Stimulated activated naive CD8-positive, alpha-beta T cell treated with anti-CD3 and anti-CD28 coated beads, Interleukin-15, amount 100 ng/mL, for 72 hours (primary cell): ENCODE measurements around the gene RUFY3.
"Not testable (repeated sequence)": the region's sequence is repeated elsewhere in the genome, so short reads cannot be mapped to it uniquely, and the experiment has no call there.

Experiments used
- ATAC-seq: fragments of 150-1000 bp; cut with Tn5 transposase; 2 replicates; pipeline ENCODE4 v1.10.0; 2021; ENCODE audit warnings: mild to moderate bottlenecking, moderate library complexity
- DNase-seq, 2 donors: peaks; one replicate each; pipeline ENCODE4 v3.0.0; 2021 to 2022
- H3K27ac Mint-ChIP-seq, 2 donors: one replicate each; pipeline ENCODE4 v1.8.0; 2022; ENCODE audit warnings: mild to moderate bottlenecking in 2 of 2, mixed read lengths in 2 of 2, moderate library complexity in 2 of 2
- H3K27me3 Mint-ChIP-seq: one replicate; pipeline ENCODE4 v1.8.0; 2022; ENCODE audit warnings: mixed read lengths
- H3K4me1 Mint-ChIP-seq: one replicate; pipeline ENCODE4 v1.8.0; 2022; ENCODE audit warnings: mild to moderate bottlenecking, mixed read lengths
- H3K4me3 Mint-ChIP-seq, 2 donors: one replicate each; pipeline ENCODE4 v1.8.0; 2022; ENCODE audit warnings: mild to moderate bottlenecking in 2 of 2, mixed read lengths in 2 of 2, moderate library complexity in 1 of 2
- H3K9me3 Mint-ChIP-seq, 2 donors: one replicate each; pipeline ENCODE4 v1.8.0; 2022; ENCODE audit warnings: mixed read lengths in 2 of 2

The RUFY3 gene

DNA sequence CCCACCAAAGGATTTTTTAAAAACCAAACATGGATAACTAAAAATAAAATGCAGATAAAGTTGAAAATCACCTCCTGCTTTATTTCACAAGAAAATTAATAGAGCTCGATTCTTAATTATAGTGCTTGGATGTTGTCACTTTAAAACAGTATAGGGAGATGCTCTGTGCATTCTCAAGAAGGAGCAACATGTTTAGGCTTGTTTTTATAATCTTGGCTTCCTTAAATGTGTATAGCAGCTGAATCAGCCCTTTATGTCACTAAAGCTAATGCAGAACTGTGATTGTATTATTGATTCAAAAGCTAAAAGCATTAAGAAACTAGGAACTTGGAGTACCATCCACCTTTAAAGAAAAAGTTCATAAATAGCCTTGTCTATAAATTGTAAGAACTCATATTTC lies 20.5 kb upstream of the RUFY3 start:
- no peak for ATAC-seq
- Mint-ChIP-seq H3K27me3 (no peaks in the 10 kb centered on the region), H3K4me3 (no peak overlapping the region), H3K4me1 (peaks cover 18% of the 10 kb centered on the region), H3K27ac (no peak overlapping the region), H3K9me3 (no peaks in the 10 kb centered on the region)
- DNase-seq: no peak

DNA sequence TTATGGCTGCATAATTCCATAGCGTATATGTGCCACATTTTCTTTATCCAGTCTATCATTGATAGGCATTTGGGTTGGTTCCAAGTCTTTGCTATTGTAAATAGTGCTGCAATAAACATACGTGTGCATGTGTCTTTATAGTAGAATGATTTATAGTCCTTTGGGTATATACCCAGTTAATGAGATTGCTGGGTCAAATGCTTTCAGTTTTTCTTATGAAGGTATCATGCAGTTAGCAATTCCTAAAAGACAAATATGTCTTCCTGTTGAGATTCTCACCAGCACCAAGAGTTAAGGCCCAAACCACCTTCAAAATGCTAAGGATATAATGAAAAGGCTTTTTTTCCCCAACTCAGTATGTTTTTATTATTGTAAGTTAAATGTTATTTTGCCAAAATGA lies 19.2 kb upstream of the RUFY3 start:
- peaks cover 23% of the 10 kb centered on the region for H3K4me1 Mint-ChIP-seq
- H3K4me3 Mint-ChIP-seq, ATAC-seq, H3K9me3 Mint-ChIP-seq, DNase-seq, H3K27ac Mint-ChIP-seq, H3K27me3 Mint-ChIP-seq: not testable (repeated sequence)

DNA sequence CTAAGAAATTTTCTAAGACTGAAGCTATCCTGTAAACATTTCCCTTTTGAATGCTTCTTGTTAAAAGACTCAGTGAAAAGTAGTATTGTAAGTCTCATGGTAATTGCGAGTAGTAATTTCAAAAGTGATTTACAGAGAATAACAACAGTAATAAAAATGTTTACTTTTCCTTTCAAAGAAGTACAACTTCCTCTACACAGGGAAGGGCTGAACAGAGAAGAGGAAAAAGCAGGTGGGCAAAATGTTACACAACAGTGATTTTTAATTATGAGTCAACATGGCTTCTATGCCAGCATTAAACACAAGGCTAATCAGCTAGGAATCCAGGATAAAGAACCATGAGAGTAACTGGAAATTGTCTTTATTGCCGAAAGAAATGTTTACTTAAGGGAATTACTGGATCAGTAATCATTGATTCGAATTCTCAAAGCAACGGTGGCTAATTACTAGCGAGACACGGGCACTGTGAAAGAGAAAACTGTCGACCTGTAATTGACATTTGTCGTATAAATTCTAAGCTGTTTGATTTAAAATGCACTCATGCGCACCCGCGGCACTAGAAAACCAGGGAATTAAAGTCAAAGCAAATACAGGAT lies 18.0 kb upstream of the RUFY3 start:
- Mint-ChIP-seq H3K9me3 (no peaks in the 10 kb centered on the region), H3K4me3 (peak overlapping the region; percentile 90 to 94), H3K27ac (peak overlapping the region; percentile 93), H3K27me3 (no peaks in the 10 kb centered on the region), H3K4me1 (peaks cover 23% of the 10 kb centered on the region)
- DNase-seq (no peak), ATAC-seq (no peak)

DNA sequence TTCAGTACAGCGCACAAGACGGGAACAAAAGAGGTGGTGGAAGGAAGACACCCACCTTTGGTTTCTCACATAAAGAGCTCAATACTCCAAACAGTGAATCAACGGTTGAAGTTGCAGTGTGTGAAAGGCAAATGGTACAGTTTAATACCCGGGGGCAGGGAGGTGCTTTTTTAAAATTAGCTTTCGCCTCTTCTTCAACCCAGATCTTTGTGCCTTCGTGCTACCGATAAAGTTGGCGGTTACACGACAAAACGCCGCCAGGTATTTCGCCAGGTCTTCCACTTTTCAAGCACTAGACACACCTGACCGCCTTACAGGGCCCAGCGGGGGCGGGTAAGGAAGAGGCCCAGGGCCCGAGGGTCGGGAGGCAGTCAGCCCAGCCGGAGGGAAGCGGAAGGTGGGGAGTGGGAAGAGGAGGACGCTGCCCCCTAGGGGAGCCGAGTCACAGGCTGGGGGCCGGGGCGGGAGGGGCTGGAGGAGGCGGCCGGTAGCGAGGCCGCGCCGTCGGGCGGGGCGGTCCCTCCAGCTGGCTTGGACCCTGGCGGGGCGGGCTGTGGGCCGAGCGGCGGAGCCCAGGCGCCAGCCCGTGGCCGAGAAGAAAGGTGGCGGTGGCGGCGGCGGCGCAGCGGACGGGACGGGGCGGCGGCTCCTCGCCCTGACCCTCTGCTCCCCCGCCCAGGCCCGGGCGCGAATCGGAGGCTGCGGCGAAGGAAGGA lies 17.4 kb upstream of the RUFY3 start:
- ATAC-seq (peak; percentile 70), DNase-seq (peak; percentile 61 to 63)
- Mint-ChIP-seq H3K4me1 (peaks cover 27% of the 10 kb centered on the region), H3K9me3 (no peaks in the 10 kb centered on the region), H3K27me3 (no peaks in the 10 kb centered on the region), H3K27ac (peak overlapping the region; percentile 93), H3K4me3 (peak overlapping the region; percentile 90 to 94)

DNA sequence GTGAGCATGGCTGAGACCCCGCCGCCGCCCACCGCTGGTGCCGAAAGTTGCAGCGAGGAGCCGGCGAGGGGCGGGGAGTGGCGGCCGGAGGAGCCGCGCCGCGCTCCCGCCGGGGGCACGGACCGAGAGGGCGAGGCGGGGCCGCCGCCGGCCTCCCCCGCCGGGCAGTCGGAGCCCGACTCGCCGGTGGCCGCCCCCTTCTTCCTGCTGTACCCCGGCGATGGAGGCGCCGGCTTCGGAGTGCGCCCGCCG lies 16.9 kb upstream of the RUFY3 start:
- peak overlapping the region in 1 of 2 donors; percentile 54 for H3K27ac Mint-ChIP-seq
- DNase-seq (no peak), ATAC-seq (no peak)
- no peaks in the 10 kb centered on the region for H3K27me3 Mint-ChIP-seq
- peak overlapping the region; percentile 90 to 94 for H3K4me3 Mint-ChIP-seq
- H3K9me3 Mint-ChIP-seq: no peaks in the 10 kb centered on the region
- H3K4me1 Mint-ChIP-seq: peaks cover 32% of the 10 kb centered on the region

DNA sequence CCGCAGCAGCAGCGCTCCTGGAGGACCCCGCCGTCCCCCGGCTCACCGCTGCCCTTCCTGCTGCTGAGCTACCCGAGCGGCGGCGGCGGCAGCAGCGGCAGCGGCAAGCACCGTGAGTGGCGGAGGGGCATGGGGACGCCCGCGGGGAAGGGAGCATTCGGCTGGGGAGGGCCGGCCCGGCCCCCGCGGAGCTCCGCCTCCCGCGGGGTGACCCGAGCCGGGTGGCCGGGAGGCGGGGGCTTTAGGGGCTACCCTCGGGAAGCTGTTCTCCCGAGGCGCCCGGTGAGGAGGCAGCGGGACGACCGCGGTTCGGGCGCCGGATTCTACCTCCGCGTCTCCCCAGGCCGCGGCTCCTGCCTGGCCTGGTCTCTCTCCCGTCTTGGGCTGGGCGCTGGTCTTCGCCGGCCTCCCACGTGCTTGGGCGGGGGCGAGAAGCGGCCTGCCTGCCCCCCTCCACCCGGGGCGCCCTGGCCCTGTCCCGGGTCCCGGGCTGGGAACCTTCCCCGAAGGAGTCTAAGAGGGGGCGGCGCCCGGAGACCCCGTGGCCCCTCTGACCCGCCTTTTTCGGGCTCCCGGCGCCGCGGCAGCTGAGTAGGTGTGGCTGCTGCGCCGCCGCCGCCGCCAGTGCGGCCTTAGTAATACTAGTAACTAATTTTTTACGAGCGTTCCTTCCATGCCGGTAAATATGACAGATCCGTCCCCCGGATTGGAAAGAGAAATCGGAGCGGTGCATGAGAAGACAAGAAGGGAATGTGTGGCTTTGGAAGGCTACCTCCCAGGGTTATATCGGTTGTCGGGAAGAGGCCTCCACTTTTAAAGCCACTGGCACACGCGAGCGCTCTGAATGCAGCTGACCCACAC lies 16.4 kb upstream of the RUFY3 start:
- peaks cover 33% of the 10 kb centered on the region for H3K4me1 Mint-ChIP-seq
- ATAC-seq (peak; percentile 84), DNase-seq (peak; percentile 81 to 84)
- no peaks in the 10 kb centered on the region for H3K27me3 Mint-ChIP-seq
- H3K9me3 Mint-ChIP-seq: no peaks in the 10 kb centered on the region
- peak overlapping the region; percentile 95 for H3K27ac Mint-ChIP-seq
- peak overlapping the region; percentile 94 to 97 for H3K4me3 Mint-ChIP-seq

DNA sequence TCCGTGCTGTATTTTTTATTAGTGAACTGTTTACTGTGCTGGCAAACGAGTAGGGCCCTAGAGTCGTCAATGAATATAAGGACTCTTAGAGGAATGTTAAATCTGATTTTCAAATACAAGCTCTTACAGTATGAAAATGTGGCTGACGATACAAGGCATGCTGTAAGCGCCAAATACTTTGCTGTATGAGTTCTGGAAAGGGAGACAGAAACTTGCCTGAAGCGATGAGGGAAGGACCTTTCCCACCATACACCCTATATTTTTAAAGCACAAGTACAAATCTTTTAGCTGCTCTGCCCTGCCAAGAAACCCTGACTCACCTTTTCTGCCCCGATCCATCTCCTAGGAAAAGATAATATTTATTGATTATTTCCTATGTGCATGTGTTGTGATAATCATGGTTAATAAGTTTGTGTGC lies 15.7 kb upstream of the RUFY3 start:
- no peaks in the 10 kb centered on the region for H3K9me3 Mint-ChIP-seq

DNA sequence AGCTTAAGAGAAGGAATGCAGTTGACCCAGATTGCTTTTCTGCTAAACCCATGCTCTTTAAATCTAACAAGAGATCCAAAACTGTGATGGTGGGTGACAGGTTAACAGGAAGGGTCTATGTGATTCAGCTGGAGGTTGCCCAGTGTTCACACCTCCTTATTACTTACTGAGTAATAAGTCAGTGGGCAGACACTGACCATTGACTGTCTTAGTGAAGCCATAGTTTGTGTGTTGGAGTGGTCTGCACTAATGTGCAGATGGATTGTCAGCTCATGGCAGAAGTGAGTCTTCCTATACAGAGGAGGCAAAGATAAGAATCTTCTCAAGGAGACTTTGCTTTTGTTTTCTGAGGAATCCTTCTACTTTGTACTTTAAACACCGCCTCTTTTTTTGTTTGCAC lies 15.2 kb upstream of the RUFY3 start:
- peak overlapping the region in 1 of 2 donors; percentile 95 for H3K27ac Mint-ChIP-seq
- no peaks in the 10 kb centered on the region for H3K9me3 Mint-ChIP-seq
- no peak for DNase-seq

More for the DNA sequence above, 15.7 kb upstream of the RUFY3 start:
- DNase-seq: no peak
- Mint-ChIP-seq H3K4me1 (peaks cover 33% of the 10 kb centered on the region), H3K27me3 (no peaks in the 10 kb centered on the region), H3K4me3 (peak overlapping the region; percentile 93 to 97), H3K27ac (peak overlapping the region; percentile 95)
- ATAC-seq: no peak

DNA sequence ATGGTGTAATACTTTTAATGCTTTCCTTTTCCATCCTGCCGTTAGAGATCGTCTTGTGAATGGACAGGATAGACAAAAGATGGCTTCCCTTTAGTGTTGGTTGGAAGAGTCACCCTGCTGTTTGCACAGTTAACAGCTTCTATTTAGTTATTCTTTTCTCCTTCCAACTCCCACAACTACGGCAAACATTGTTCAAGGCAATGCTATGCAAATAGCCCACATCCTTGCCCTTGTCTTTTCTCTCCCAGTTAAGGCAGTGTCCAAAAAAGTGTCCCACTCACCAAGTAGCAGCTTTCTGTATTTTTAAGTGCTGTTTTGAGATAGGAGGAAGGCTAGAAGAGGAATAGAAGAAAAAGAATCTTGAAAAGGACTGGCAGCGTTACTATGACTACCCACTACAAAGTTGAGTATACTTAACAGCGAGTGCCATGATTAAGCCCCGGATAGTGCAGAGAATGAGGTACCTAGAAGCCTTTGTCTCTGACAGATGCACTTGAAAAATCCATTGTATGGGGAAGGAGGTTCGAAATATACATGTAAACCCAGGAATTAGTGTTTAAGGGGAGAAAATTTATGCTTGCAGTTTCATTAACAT lies 12.1 kb upstream of the RUFY3 start:
- Mint-ChIP-seq H3K9me3 (no peaks in the 10 kb centered on the region), H3K4me3 (no peak overlapping the region), H3K27me3 (no peaks in the 10 kb centered on the region), H3K4me1 (peaks cover 53% of the 10 kb centered on the region), H3K27ac (peak overlapping the region in 1 of 2 donors; percentile 50)
- ATAC-seq (no peak), DNase-seq (no peak)

More for the DNA sequence above, 15.2 kb upstream of the RUFY3 start:
- Mint-ChIP-seq H3K27me3 (no peaks in the 10 kb centered on the region), H3K4me3 (peak overlapping the region; percentile 93 to 97), H3K4me1 (peaks cover 35% of the 10 kb centered on the region)
- no peak for ATAC-seq

DNA sequence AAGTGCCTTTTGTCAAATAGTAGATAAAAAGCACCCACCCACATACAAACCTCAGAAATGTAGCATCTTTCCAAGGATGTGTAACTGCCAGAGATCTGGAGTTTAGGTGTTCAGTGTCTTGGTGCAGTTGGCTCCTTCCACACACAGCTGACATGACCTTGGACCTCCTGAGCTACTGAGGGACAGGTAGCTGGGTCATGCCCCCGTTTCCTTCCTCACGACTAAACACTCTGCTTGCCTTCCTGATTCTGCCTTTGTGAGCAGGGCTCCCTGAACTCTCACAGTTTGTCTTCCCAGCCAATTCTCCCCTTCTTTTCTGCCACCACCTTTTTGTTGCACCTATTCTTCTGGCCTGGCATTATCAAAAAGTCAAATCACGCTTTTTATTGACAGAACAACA lies 10.2 kb upstream of the RUFY3 start:
- DNase-seq (no peak), ATAC-seq (no peak)
- no peak overlapping the region for H3K4me3 Mint-ChIP-seq
- H3K27me3 Mint-ChIP-seq: no peaks in the 10 kb centered on the region
- H3K27ac Mint-ChIP-seq: peak overlapping the region; percentile 1 to 84
- H3K4me1 Mint-ChIP-seq: peaks cover 51% of the 10 kb centered on the region
- H3K9me3 Mint-ChIP-seq: no peaks in the 10 kb centered on the region

DNA sequence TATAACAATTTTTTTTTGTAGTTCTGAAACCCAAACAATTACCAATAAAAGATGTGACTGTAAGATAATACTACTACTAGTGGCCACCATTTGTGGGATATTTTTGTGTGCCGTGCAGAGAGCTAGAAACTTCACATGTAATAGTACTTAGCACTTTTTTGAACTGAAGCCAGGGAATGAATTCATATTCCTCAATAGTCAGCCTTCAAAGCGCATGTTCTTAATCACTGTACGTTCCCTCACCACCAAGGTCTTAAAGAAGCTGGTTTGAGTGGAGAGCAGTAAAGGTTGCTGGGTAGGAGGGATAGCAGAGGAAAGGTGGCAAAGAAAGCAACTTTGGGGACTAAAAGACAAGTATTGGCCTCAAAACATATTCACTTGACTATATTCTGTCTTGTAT lies 9.6 kb upstream of the RUFY3 start:
- H3K9me3 Mint-ChIP-seq: no peaks in the 10 kb centered on the region
- no peak for ATAC-seq
- H3K4me1 Mint-ChIP-seq: peaks cover 51% of the 10 kb centered on the region
- H3K27ac Mint-ChIP-seq: peak overlapping the region in 1 of 2 donors; percentile 20
- no peak overlapping the region for H3K4me3 Mint-ChIP-seq
- H3K27me3 Mint-ChIP-seq: no peaks in the 10 kb centered on the region
- no peak for DNase-seq

DNA sequence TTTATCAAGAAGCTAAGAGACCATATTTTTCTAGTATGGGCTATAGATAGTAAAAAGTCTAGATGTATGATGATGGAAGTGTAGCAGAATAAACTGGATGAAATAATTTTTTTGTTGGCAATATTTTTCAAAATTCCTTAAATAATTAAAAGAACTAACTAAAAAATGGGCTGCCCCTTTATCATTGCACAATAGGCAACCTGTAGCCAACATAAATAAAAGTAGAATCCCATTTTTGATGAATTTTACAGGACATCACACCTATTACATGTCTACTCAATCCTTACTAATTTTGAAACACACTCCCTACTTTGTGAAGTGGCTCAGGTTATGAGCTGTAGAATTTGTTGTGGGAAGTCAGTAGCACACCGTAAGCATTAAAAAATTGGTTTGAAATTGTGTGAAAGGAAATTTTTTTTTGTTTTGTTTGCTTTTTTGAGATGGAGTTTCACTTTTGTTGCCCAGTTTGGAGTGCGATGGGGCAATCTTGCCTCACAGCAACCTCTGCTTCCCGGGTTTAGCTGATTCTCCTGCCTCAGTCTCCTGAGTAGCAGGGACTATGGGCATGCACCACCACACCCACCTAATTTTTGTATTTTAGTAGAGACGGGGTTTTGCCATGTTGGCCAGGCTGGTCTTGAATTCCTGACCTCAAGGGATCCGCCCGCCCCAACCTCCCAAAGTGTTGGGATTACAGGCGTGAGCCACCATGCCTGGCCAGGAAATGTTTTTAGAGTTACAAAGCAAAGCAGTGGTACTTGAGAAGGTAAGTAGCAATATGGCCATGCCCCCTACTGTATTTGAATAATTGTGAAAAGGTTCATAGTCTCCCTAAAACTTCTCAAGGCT lies 8.9 kb upstream of the RUFY3 start:
- Mint-ChIP-seq H3K4me1 (peaks cover 56% of the 10 kb centered on the region), H3K27ac (peak overlapping the region in 1 of 2 donors; percentile 41), H3K9me3 (no peaks in the 10 kb centered on the region), H3K27me3 (no peaks in the 10 kb centered on the region), H3K4me3 (no peak overlapping the region)
- DNase-seq (no peak), ATAC-seq (no peak)

DNA sequence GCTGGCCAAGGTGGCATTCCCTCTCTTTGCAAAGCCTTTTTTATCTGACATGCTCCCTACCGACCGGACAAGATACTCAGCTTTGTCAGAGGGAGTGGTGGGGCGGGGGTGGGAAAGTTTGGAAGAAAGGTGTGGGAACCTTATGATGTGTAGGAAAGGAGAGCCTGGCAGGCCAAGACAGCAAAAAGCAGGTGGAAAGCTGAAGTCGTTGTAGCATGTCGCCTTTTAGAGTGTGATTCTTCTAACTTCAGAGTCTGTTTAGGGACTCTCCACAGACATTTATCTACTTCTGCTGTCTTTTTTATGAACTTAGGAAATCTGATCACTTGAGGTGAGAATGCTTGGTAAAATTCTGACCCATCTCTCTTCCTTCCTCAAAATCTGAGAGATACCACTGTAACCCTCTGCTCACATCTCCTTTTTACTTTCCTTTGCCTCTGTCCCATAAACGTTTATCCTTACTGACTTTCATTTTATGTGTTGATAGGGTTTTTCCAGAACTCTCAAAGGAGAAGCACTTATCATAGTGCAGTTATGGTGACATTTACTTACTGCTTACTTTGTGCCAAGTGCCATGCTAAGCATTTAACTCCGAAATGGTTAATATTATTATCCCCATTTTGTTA lies 8.2 kb upstream of the RUFY3 start:
- Mint-ChIP-seq H3K27ac (peak overlapping the region; percentile 13 to 57), H3K4me1 (peaks cover 56% of the 10 kb centered on the region)

DNA sequence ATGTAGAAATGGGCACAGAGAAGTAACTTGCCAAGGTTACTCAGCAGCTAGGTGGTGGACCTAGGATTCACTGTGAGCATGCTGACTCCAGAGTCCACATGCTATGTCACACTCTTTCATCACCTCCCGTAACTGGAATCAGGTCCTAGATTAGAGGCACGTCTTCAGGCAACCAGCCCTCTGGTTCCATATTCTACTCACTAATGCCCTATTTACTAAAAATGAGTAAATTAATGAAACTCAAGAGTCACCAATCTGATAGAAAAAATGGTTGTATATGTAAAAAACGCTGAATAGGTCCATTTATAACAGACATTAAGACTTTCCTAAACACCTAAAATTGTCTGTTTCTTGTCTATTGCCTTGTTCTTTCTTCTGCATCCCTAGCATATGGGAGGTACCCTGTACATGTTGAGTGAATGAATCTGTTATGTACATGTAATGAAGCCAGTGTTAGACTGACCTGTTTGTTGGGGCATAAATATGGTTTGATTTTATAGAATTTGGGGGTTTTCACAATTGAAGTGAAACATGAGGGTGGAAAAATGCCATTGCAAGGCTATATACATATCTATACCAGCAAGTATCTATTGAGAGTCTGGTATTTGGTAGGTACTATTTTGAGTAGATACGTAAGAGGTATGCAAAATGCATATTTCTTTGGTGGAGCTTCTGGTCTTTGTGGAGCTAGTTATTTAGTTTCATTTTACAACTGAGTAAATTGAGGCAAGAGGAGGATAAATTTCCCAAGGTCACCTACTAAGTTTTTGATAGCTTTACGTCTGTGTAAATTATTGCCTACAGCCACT lies 7.5 kb upstream of the RUFY3 start:
- DNase-seq: no peak
- Mint-ChIP-seq H3K4me1 (peaks cover 53% of the 10 kb centered on the region), H3K27ac (peak overlapping the region in 1 of 2 donors; percentile 57)

More for the DNA sequence above, 8.2 kb upstream of the RUFY3 start:
- no peak for DNase-seq
- peak overlapping the region; percentile 3 to 4 for H3K4me3 Mint-ChIP-seq
- no peaks in the 10 kb centered on the region for H3K27me3 Mint-ChIP-seq
- H3K9me3 Mint-ChIP-seq: no peaks in the 10 kb centered on the region
- ATAC-seq: no peak

More for the DNA sequence above, 7.5 kb upstream of the RUFY3 start:
- Mint-ChIP-seq H3K27me3 (no peaks in the 10 kb centered on the region), H3K9me3 (no peaks in the 10 kb centered on the region), H3K4me3 (peak overlapping the region; percentile 5 to 28)
- ATAC-seq: peak; percentile 57
